GM19099 (cell line): Measurements from ENCODE around the gene PDPR.
A peak's percentile ranks its signal among the peaks of the same experiment; 100 is the strongest.

Experiments
- POLR2A ChIP-seq: IDR thresholded peaks from 3 replicates; pipeline ENCODE4 v1.6.1; 2011; ENCODE audit warnings: low read depth; ENCODE audit not compliant: insufficient read length; ENCODE audit errors: extremely low read depth

Gene PDPR

DNA sequence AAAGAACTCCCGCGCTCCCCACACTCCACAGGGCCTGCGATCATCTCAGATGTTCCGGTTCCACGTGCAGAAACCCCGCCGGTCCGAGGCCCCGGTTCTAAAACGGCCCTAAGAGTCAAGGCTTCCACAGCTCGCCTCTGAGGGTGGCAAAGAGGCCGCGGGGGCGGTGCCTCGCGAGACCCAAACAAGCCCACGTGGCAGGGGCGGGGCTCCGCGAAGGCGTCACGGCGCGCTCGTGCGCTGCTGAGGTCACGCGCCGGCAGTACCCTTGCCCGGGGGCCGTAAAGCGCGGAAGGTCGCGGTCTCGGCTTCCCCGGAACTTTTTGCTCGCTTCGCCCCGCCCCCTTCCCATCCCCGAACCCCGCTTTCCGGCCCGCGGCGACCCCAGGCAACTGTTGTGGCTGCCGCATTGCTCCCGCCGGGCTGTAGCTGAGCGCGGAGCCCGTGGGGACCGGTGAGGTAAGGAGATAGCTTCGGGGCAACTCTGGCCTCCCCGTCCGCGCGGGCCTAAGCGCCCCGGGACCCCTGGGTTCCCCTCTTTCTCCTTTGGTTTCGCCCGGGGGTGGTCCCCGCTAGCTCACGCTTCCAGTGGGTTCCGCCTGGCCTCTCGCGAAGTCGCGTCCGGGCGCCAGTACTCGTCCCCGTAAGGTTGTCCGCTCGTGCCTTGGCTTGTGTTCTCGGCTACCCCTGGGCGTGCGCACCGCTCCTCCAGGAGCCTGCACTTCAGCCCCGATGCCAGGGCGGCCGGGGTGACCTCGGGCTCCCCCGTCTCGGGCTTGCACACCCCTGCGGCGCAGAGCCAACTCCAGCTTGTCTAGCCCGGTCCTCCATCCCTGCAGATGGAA lies at the start of gene PDPR:
Gene PDPR (plus strand): TSS at position 351 of the 845 bp plus-strand sequence. CDS start 6,161 bp downstream, outside the sequence.
- peak; percentile 34 for TF ChIP-seq POLR2A

GRCh38 chr16:70065746-70066658 lies 48.1 kb upstream of the PDPR start:
- TF ChIP-seq POLR2A = peak; percentile 36

DNA sequence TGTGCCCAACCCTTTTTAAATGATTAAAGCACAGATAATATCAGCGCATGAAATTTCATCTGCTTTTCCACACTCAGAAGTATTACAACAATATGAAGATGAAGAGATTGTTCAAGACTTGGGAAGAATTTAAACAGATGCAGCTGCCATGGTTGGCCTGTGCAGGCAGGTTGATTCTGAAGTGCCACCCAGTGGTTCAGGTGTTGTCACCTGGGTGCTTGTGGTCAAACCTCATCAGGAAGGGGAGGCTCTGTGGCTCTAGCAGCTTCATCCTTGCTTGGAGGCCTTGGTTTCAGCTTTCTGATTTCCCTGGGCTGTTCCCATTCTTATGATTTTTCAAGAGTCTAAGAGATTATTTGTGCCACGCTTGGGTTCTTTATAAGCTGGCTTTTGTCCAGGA lies 37.3 kb downstream of the PDPR start:
- TF ChIP-seq POLR2A = no peak

GRCh38 chr16:70151941-70152509 lies 37.9 kb downstream of the PDPR start:
- TF ChIP-seq POLR2A = no peak

DNA sequence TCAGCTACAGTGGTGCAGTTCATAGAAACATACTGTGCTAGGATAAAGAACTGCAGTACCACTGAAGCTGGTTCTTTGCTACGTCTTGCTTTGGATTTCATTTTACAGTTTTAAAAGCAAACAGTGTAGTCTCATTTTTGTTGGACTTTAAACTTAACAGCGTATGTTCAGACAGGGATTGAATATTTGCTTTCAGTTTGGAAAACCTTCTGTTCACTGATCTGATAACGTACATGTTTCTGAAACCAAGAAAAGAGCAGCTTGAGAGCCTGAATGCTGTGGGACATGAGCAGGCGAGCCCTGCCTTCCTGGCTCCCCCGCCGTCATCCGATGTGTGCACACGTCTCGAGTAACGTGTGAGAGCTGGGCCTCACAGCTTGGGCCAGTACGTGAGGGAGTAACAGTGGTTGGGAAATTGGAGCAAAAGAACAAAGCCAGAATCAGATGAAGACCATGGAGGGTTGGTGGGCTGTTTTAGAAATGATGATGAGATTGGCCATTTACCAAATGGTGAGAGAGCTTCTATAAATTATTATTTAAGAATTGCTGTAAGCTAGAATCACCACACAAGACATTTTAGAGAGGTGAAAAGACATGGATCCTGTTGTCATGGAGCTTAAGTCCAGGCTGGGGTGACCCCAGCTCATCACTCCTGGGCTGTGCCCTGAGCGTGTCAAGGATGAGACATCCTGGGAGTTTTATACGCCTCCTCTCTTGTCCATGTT lies 38.6 kb downstream of the PDPR start:
- no peak for TF ChIP-seq POLR2A

- TF ChIP-seq POLR2A = no peak
Observed at GRCh38 chr16:70156207-70156978, 42.3 kb downstream of the PDPR start.

GRCh38 chr16:70157105-70157476 lies 43.0 kb downstream of the PDPR start:
- no peak for TF ChIP-seq POLR2A

- no peak for TF ChIP-seq POLR2A
Observed at GRCh38 chr16:70157477-70158260, 43.5 kb downstream of the PDPR start.

- no peak for TF ChIP-seq POLR2A
Observed at GRCh38 chr16:70158261-70158939, 44.3 kb downstream of the PDPR start.

DNA sequence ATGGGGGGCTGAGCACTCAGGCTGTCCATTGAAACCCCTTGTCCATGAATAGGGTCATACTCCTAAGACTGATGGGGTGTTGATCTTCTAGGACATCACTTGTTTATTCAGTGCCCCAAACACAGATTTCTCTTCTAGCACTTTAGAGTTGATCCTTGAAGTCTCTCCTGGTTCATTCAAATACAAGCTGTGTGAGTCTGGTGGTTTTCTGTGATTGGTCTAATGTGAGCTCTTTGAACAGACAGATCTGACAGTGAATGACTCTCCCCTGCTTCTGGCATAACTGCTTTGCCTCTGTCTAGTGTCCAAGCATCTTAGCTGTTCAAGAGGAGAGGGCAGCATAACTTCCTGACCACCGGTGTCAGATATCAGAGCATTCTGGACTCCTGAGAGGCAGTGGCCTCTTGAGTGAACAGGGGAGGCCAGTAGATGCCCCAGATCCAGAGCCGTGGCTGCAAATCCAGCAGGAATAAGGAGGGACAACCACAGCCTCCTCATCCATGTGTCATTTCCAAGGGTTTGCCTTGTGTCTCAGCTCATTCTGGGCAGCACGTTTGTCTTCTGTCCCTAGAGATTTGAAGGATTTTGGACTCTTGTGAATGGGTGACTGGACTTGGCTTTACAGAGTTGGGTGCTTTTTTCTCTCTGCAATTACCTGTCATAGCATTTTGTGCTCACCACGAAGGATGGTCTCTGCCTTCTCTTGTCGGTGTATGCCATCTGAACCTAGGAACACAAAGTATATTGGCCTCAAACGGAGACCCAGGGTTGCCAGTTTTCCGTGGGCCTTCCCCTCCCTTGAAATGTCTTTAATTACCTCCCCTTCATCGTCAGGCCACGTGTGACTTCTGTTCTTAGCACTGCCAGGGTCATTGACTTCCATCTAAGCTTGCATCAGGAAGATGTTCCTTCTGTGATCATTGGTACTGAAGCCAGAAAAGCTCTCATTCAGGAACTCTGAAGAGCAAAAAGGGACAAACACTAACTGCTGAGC lies 45.5 kb downstream of the PDPR start:
- TF ChIP-seq POLR2A = no peak

- TF ChIP-seq POLR2A = no peak
Observed at GRCh38 chr16:70160388-70160787, 46.3 kb downstream of the PDPR start.

DNA sequence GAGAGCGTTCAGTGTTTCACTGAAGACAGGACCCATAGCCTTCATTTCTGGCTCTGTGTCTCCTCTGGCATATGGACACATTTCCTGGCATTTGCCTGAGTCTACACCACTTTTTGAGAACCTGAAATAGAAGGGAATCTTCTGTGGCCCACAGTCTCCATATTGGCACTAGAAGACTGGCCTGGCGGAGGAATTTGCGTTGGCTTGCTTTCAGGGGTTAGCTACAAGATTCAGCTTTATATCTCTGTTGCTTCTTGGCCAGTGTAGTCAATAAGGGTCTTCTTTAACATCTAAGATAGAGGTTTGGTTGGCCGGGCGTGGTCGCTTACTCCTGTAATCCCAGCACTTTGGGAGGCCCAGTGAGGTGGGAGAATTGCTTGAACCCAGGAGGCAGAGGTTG lies 46.7 kb downstream of the PDPR start:
- TF ChIP-seq POLR2A = no peak

- no peak for TF ChIP-seq POLR2A
Observed at GRCh38 chr16:70161350-70161749, 47.2 kb downstream of the PDPR start.
